ENCODE results near the gene RNF213. TPM values are rescaled to one million over a fixed set of nuclear protein-coding genes. Genes with fewer than 3 reads are reported as not detected.

The RNF213 gene
- total RNA-seq, 1 experiment from 2014 or later = 70.5 TPM

GRCh38 chr17:80374732-80375585, 114.3 kb downstream of the RNF213 start:
- POLR2A ChIA-PET = no interaction called here
- ATAC-seq = no peak
- no peak overlapping the region; the same call in 1 of the 2 replicates for H3K27ac Mint-ChIP-seq
- CTCF ChIA-PET = no interaction called here
- no peaks in the 10 kb centered on the region for H3K27me3 Mint-ChIP-seq (ENCODE audit: low read depth)
- H3K36me3 Mint-ChIP-seq = peaks cover 76% of the 10 kb centered on the region
- no peak overlapping the region for H3K4me3 Mint-ChIP-seq
- DNase-seq (ENCODE audit: low spot score) = no peak
- no peaks in the 10 kb centered on the region for H3K9me3 Mint-ChIP-seq
- no peak for TF ChIP-seq ATF6 (CRISPR knock-in tag; IDR thresholded peaks at IDR 0.05)
- TF ChIP-seq AFF4 (CRISPR knock-in tag; IDR thresholded peaks at IDR 0.05; ENCODE audit: borderline replicate concordance) = no peak
- no peak for TF ChIP-seq ZMAT4 (CRISPR knock-in tag; IDR thresholded peaks at IDR 0.05)
- no peak for TF ChIP-seq ELF4 (CRISPR knock-in tag; IDR thresholded peaks at IDR 0.05; ENCODE audit: low read depth)
- TF ChIP-seq GABPB1 (CRISPR knock-in tag; IDR thresholded peaks at IDR 0.05) = no peak
- no peak for TF ChIP-seq E2F5 (CRISPR knock-in tag; IDR thresholded peaks at IDR 0.05)
- TF ChIP-seq ZBTB43 (CRISPR knock-in tag; IDR thresholded peaks at IDR 0.05) = no peak
- TF ChIP-seq FOXK1 (CRISPR knock-in tag; IDR thresholded peaks at IDR 0.05) = no peak
- TF ChIP-seq FOXP1 (CRISPR knock-in tag; IDR thresholded peaks at IDR 0.05; ENCODE audit: borderline replicate concordance) = no peak
- no peak for TF ChIP-seq FOXJ3 (CRISPR knock-in tag; IDR thresholded peaks at IDR 0.05; ENCODE audit: borderline replicate concordance)
- no peak for TF ChIP-seq SMAD4 (CRISPR knock-in tag; IDR thresholded peaks at IDR 0.05)
- TF ChIP-seq PRRX2 (CRISPR knock-in tag; IDR thresholded peaks at IDR 0.05) = no peak
- no peak for TF ChIP-seq ZNF671 (CRISPR knock-in tag; IDR thresholded peaks at IDR 0.05)
- peaks cover 10% of the 10 kb centered on the region for H3K4me1 Mint-ChIP-seq

- Mint-ChIP-seq H3K9me3 (no peaks in the 10 kb centered on the region), H3K27me3 (ENCODE audit: low read depth) (no peaks in the 10 kb centered on the region), H3K27ac (no peak overlapping the region), H3K4me3 (no peak overlapping the region), H3K4me1 (peaks cover 10% of the 10 kb centered on the region), H3K36me3 (peaks cover 79% of the 10 kb centered on the region)
- ATAC-seq (no peak), DNase-seq (ENCODE audit: low spot score) (no peak)
- POLR2A ChIA-PET = no interaction called here
- CTCF ChIA-PET = interaction anchor here (2.2 kb wide), 1 partner anchor 15 kb away, joined by 8 read pairs; no protein-coding TSS in a partner anchor
- TF ChIP-seq RELA (CRISPR knock-in tag; IDR thresholded peaks at IDR 0.05; ENCODE audit: borderline replicate concordance) (no peak), USF1 (CRISPR knock-in tag; IDR thresholded peaks at IDR 0.05) (no peak), ATF6 (CRISPR knock-in tag; IDR thresholded peaks at IDR 0.05) (no peak), ZNF396 (CRISPR knock-in tag; IDR thresholded peaks at IDR 0.05; ENCODE audit: borderline replicate concordance) (no peak), PRDM15 (CRISPR knock-in tag; IDR thresholded peaks at IDR 0.05) (no peak)
Measured at GRCh38 chr17:80376531-80376930, 115.9 kb downstream of the RNF213 start.

Data from WTC11 (cell line).